WTC11 (cell line): ENCODE measurements around the gene DISP3.

Experiments used
- CREB1 ChIP-seq: sonication (generic); formaldehyde crosslinking; IDR thresholded peaks from 2 replicates; pipeline ENCODE4 v1.8.0; 2023; ENCODE audit warnings: mild to moderate bottlenecking, missing genetic modification reagents
- CREM ChIP-seq: sonication (generic); formaldehyde crosslinking; IDR thresholded peaks from 2 replicates; pipeline ENCODE4 v1.8.1; 2022; ENCODE audit warnings: mild to moderate bottlenecking, missing genetic modification reagents, moderate library complexity
- CTCF ChIP-seq: fragments of 200-600 bp; IDR thresholded peaks from 2 replicates; pipeline ENCODE4 v1.8.0; 2022; ENCODE audit warnings: antibody characterized with exemption
- E2F4 ChIP-seq: sonication (generic); formaldehyde crosslinking; IDR thresholded peaks from 2 replicates; pipeline ENCODE4 v1.8.1; 2022; ENCODE audit warnings: low read depth, mild to moderate bottlenecking, moderate library complexity, missing genetic modification reagents, borderline replicate concordance
- E2F5 ChIP-seq: sonication (generic); formaldehyde crosslinking; IDR thresholded peaks from 2 replicates; pipeline ENCODE4 v1.8.1; 2022; ENCODE audit warnings: mild to moderate bottlenecking, moderate library complexity, missing genetic modification reagents
- ELF4 ChIP-seq: sonication (generic); formaldehyde crosslinking; IDR thresholded peaks from 2 replicates; pipeline ENCODE4 v1.8.1; 2022; ENCODE audit warnings: low read depth, mild to moderate bottlenecking, moderate library complexity, missing genetic modification reagents
- GABPB1 ChIP-seq: sonication (generic); formaldehyde crosslinking; IDR thresholded peaks from 2 replicates; pipeline ENCODE4 v1.8.1; 2023; ENCODE audit warnings: mild to moderate bottlenecking, missing genetic modification reagents
- IRF2 ChIP-seq: sonication (generic); formaldehyde crosslinking; IDR thresholded peaks from 2 replicates; pipeline ENCODE4 v1.8.0; 2022; ENCODE audit warnings: low read depth, missing genetic modification reagents, borderline replicate concordance
- NFE2L1 ChIP-seq: sonication (generic); formaldehyde crosslinking; IDR thresholded peaks from 2 replicates; pipeline ENCODE4 v1.8.1; 2023; ENCODE audit warnings: missing genetic modification reagents
- NFYB ChIP-seq: sonication (generic); formaldehyde crosslinking; conservative IDR thresholded peaks from 2 replicates; pipeline ENCODE4 v1.8.0; 2022; ENCODE audit warnings: low read depth, missing genetic modification reagents
- USF2 ChIP-seq: sonication (generic); formaldehyde crosslinking; IDR thresholded peaks from 2 replicates; pipeline ENCODE4 v1.8.1; 2023; ENCODE audit warnings: mild to moderate bottlenecking, missing genetic modification reagents, moderate library complexity
- ZBTB43 ChIP-seq: sonication (generic); formaldehyde crosslinking; IDR thresholded peaks from 2 replicates; pipeline ENCODE4 v1.8.1; 2023; ENCODE audit warnings: mild to moderate bottlenecking, missing genetic modification reagents
- ZNF425 ChIP-seq: fragments of 250-450 bp; sonication (Bioruptor Pico); conservative IDR thresholded peaks from 2 replicates; pipeline ENCODE4 v1.9.0; 2021; ENCODE audit warnings: mild to moderate bottlenecking
- ZSCAN18 ChIP-seq: fragments of 250-450 bp; sonication (Bioruptor Pico); IDR thresholded peaks from 2 replicates; pipeline ENCODE4 v2.1.2; 2022; ENCODE audit warnings: mild to moderate bottlenecking, moderate library complexity

GRCh38 chr1:11570821-11571380, 91.9 kb downstream of the DISP3 start:
- no peak for TF ChIP-seq IRF2 (CRISPR knock-in tag)
- TF ChIP-seq USF2 (CRISPR knock-in tag) = no peak
- no peak for TF ChIP-seq E2F5
- no peak for TF ChIP-seq GABPB1 (CRISPR knock-in tag)
- TF ChIP-seq CTCF = no peak
- no peak for TF ChIP-seq ZSCAN18 (CRISPR knock-in tag)
- TF ChIP-seq ZNF425 (CRISPR knock-in tag) = no peak
- no peak for TF ChIP-seq NFYB (CRISPR knock-in tag)
- TF ChIP-seq CREM = no peak
- TF ChIP-seq ELF4 (CRISPR knock-in tag) = no peak
- TF ChIP-seq E2F4 (CRISPR knock-in tag) = no peak
- TF ChIP-seq ZBTB43 (CRISPR knock-in tag) = no peak
- no peak for TF ChIP-seq CREB1
- TF ChIP-seq NFE2L1 (CRISPR knock-in tag) = no peak
